ENCODE data around the gene TSN. TPM values are rescaled to one million over a fixed set of nuclear protein-coding genes. Genes with fewer than 3 reads are reported as not detected.
"Not testable (repeated sequence)": the region's sequence is repeated elsewhere in the genome, so short reads cannot be mapped to it uniquely, and the experiment has no call there.

The TSN gene
- total RNA-seq, 1 donor from 2014 or later: 64.1 TPM

- Histone ChIP-seq H3K36me3 (ENCODE audit: control insufficient read depth, insufficient read depth, low read length) (no peaks in the 10 kb centered on the region), H3K27me3 (ENCODE audit: control insufficient read depth, insufficient read depth, low read length) (no peaks in the 10 kb centered on the region), H3K4me3 (ENCODE audit: low read depth, low read length) (no peak overlapping the region)
- no peak for DNase-seq (ENCODE audit: low read depth)
- peak; percentile 69 for TF ChIP-seq CTCF (IDR thresholded peaks at IDR 0.05; ENCODE audit: insufficient read depth, low read length, poor library complexity, severe bottlenecking)
These were observed 55.8 kb downstream of the TSN start for GRCh38 chr2:121810959-121811853.

GRCh38 chr2:121813083-121813482 is 57.6 kb downstream of the TSN start:
- H3K27me3 ChIP-seq (ENCODE audit: control insufficient read depth, insufficient read depth, low read length); H3K36me3 ChIP-seq (ENCODE audit: control insufficient read depth, insufficient read depth, low read length); H3K4me3 ChIP-seq (ENCODE audit: low read depth, low read length); DNase-seq (ENCODE audit: low read depth): not testable (repeated sequence)

GRCh38 chr2:121815216-121815615 is 59.8 kb downstream of the TSN start:
- no peak for DNase-seq (ENCODE audit: low read depth)
- no peak overlapping the region for H3K4me3 ChIP-seq (ENCODE audit: low read depth, low read length)
- H3K27me3 ChIP-seq (ENCODE audit: control insufficient read depth, insufficient read depth, low read length): no peaks in the 10 kb centered on the region
- no peak for TF ChIP-seq CTCF (IDR thresholded peaks at IDR 0.05; ENCODE audit: insufficient read depth, low read length, poor library complexity, severe bottlenecking)
- no peaks in the 10 kb centered on the region for H3K36me3 ChIP-seq (ENCODE audit: control insufficient read depth, insufficient read depth, low read length)

- no peak for DNase-seq (ENCODE audit: low read depth)
- Histone ChIP-seq H3K36me3 (ENCODE audit: control insufficient read depth, insufficient read depth, low read length) (no peaks in the 10 kb centered on the region), H3K27me3 (ENCODE audit: control insufficient read depth, insufficient read depth, low read length) (no peaks in the 10 kb centered on the region), H3K4me3 (ENCODE audit: low read depth, low read length) (no peak overlapping the region)
- TF ChIP-seq CTCF (IDR thresholded peaks at IDR 0.05; ENCODE audit: insufficient read depth, low read length, poor library complexity, severe bottlenecking): no peak
These were observed 61.3 kb downstream of the TSN start for GRCh38 chr2:121816797-121817196.

- not testable (repeated sequence) for H3K36me3 ChIP-seq (ENCODE audit: control insufficient read depth, insufficient read depth, low read length); H3K27me3 ChIP-seq (ENCODE audit: control insufficient read depth, insufficient read depth, low read length); DNase-seq (ENCODE audit: low read depth); H3K4me3 ChIP-seq (ENCODE audit: low read depth, low read length)
These were observed 61.9 kb downstream of the TSN start for GRCh38 chr2:121817304-121817703.

Other genes with a start within 250 kb of the TSN start
- gene RNU4ATAC, start 224.8 kb upstream of the TSN start, total RNA-seq: not detected in 2 replicates
- 54.1 and 67.1 TPM in 2 replicates for gene CLASP1, start 106.2 kb upstream of the TSN start, total RNA-seq
- 60.8 and 82.0 TPM in 2 replicates for gene NIFK, start 18.8 kb upstream of the TSN start, total RNA-seq